ENCODE results near the gene GRIN2A.

GRCh38 chr16:9934723-9935508, 247.3 kb downstream of the GRIN2A start:
- TF ChIP-seq EZH2phosphoT487 (IDR thresholded peaks at IDR 0.05; ENCODE audit: borderline replicate concordance, low read depth, low read length) (no peak), CTCF (conservative IDR thresholded peaks at IDR 0.05; ENCODE audit: low read length) (no peak)

Measured in OCI-LY7 (cell line).